GM23338 (cell line): Measurements from ENCODE around the gene KRTAP9-6. TPM values are rescaled to one million over a fixed set of nuclear protein-coding genes. Genes with fewer than 3 reads are reported as not detected.

Experiments
- ATAC-seq: fragments of 200-7000 bp; cut with Tn5 transposase; 3 replicates; pipeline ENCODE4 v1.9.1; 2020
- DNase-seq: peaks from one replicate; pipeline ENCODE4 v3.0.0-alpha.2; 2015; ENCODE audit warnings: low spot score
- H2AFZ ChIP-seq: fragments of 200-600 bp; sonication (generic); 2 replicates; pipeline ENCODE4 v1.8.0; 2016; ENCODE audit warnings: antibody characterized with exemption, mild to moderate bottlenecking, moderate library complexity
- H3F3A ChIP-seq: fragments of 200-600 bp; sonication (generic); replicated peaks from 2 replicates; pipeline ENCODE4 v1.8.0; 2017; ENCODE audit warnings: antibody characterized with exemption, mixed run types, low read depth
- H3K27ac ChIP-seq: fragments of 200-600 bp; sonication (generic); 2 replicates; pipeline ENCODE4 v1.6.1; 2016; ENCODE audit warnings: low read depth
- H3K27me3 ChIP-seq: fragments of 200-600 bp; sonication (generic); 2 replicates; pipeline ENCODE4 v1.8.0; 2016; ENCODE audit warnings: mild to moderate bottlenecking, mixed run types, moderate library complexity; ENCODE audit not compliant: insufficient read depth
- H3K36me3 ChIP-seq: fragments of 200-600 bp; sonication (generic); 2 replicates; pipeline ENCODE4 v1.8.0; 2016; ENCODE audit warnings: mild to moderate bottlenecking; ENCODE audit not compliant: insufficient read depth
- H3K4me1 ChIP-seq: fragments of 200-600 bp; sonication (generic); 2 replicates; pipeline ENCODE4 v1.8.0; 2016; ENCODE audit warnings: mild to moderate bottlenecking, moderate library complexity; ENCODE audit not compliant: insufficient read depth
- H3K4me2 ChIP-seq: fragments of 200-600 bp; sonication (generic); 2 replicates; pipeline ENCODE4 v1.7.1; 2017; ENCODE audit warnings: mixed run types
- H3K4me3 ChIP-seq: fragments of 200-600 bp; sonication (generic); 2 replicates; pipeline ENCODE4 v1.6.1; 2016; ENCODE audit warnings: mixed run types
- H3K79me2 ChIP-seq: fragments of 200-600 bp; sonication (generic); replicated peaks from 2 replicates; pipeline ENCODE4 v1.8.0; 2017; ENCODE audit warnings: mild to moderate bottlenecking; ENCODE audit not compliant: insufficient read depth
- H3K9me2 ChIP-seq: fragments of 200-600 bp; sonication (generic); 2 replicates; pipeline ENCODE4 v1.8.0; 2017; ENCODE audit not compliant: insufficient read depth
- H4K20me1 ChIP-seq: fragments of 200-600 bp; sonication (generic); replicated peaks from 2 replicates; pipeline ENCODE4 v1.8.0; 2017; ENCODE audit warnings: mild to moderate bottlenecking; ENCODE audit not compliant: insufficient read depth
- H3K27ac Mint-ChIP-seq: 2 replicates; pipeline ENCODE4 v1.8.0; 2020; ENCODE audit warnings: inconsistent platforms, mild to moderate bottlenecking, moderate library complexity, mixed read lengths
- H3K27me3 Mint-ChIP-seq: 3 replicates; pipeline ENCODE4 v1.8.0; 2022; ENCODE audit warnings: low read depth, mild to moderate bottlenecking, moderate library complexity, mixed read lengths, inconsistent platforms; ENCODE audit not compliant: insufficient read depth, poor library complexity
- H3K36me3 Mint-ChIP-seq: 3 replicates; pipeline ENCODE4 v1.8.0; 2021; ENCODE audit warnings: low read depth, mild to moderate bottlenecking, inconsistent platforms, moderate library complexity, mixed read lengths
- H3K4me1 Mint-ChIP-seq: 3 replicates; pipeline ENCODE4 v1.8.0; 2020; ENCODE audit warnings: mild to moderate bottlenecking, inconsistent platforms, mixed read lengths
- H3K4me3 Mint-ChIP-seq: 3 replicates; pipeline ENCODE4 v1.8.0; 2021; ENCODE audit warnings: moderate library complexity, mild to moderate bottlenecking, inconsistent platforms, mixed read lengths
- H3K9me3 Mint-ChIP-seq: 3 replicates; pipeline ENCODE4 v1.8.0; 2020; ENCODE audit warnings: moderate library complexity, mild to moderate bottlenecking, inconsistent platforms, mixed read lengths
- CREB1 ChIP-seq: fragments of 250-450 bp; sonication (Bioruptor Pico); IDR thresholded peaks from 2 replicates; pipeline ENCODE4 v1.5.0; 2020; ENCODE audit warnings: low read depth, mild to moderate bottlenecking, moderate library complexity
- CTCF ChIP-seq, 2 experiments: fragments of 200-600 bp in 1 of 2; sonication (generic) in 1 of 2; conservative IDR thresholded peaks; 2 replicates each; pipeline versions ENCODE4 v1.5.1 to v1.6.1; 2016 to 2017; ENCODE audit warnings: antibody characterized with exemption in 2 of 2, low read depth in 2 of 2, mild to moderate bottlenecking in 2 of 2, moderate library complexity in 1 of 2
- EZH2phosphoT487 ChIP-seq: fragments of 200-600 bp; sonication (generic); IDR thresholded peaks from one replicate; pipeline ENCODE4 v1.8.1; 2018; ENCODE audit warnings: antibody characterized with exemption; ENCODE audit not compliant: unreplicated experiment
- NANOG ChIP-seq: IDR thresholded peaks from 2 replicates; pipeline ENCODE4 v1.6.1; 2016; ENCODE audit warnings: antibody characterized with exemption, borderline replicate concordance
- ZNF114 ChIP-seq: fragments of 250-450 bp; sonication (Bioruptor Pico); IDR thresholded peaks from 2 replicates; pipeline ENCODE4 v1.5.0; 2020; ENCODE audit warnings: mild to moderate bottlenecking, moderate library complexity
- ZNF331 ChIP-seq: fragments of 250-450 bp; sonication (Bioruptor Pico); IDR thresholded peaks from 2 replicates; pipeline ENCODE4 v1.5.0; 2020; ENCODE audit warnings: low read depth, mild to moderate bottlenecking, moderate library complexity
- ZNF462 ChIP-seq: fragments of 250-450 bp; sonication (Bioruptor Pico); IDR thresholded peaks from 2 replicates; pipeline ENCODE4 v1.5.0; 2020; ENCODE audit warnings: mild to moderate bottlenecking, moderate library complexity
- polyA plus RNA-seq: library from polyadenylated mRNA; unstranded; fragments of >200 nt; fragmentation: Nextera tagmentation; extraction: Ambion mirVana; gene quantifications from 2 replicates; pipeline ENCODE4 v1.2.1, GENCODE V29; 2016
- total RNA-seq: library from RNA; depleted of rRNA; stranded (reverse); fragments of >200 nt; shearing (Covaris generic); gene quantifications from 2 replicates; pipeline ENCODE4 v1.2.3, GENCODE V29; 2014

KRTAP9-6 gene
- total and polyA plus RNA-seq, 2 experiments from 2014 or later = not detected

GRCh38 chr17:41302981-41303380 lies 37.8 kb downstream of the KRTAP9-6 start (continued):
- TF ChIP-seq CTCF (conservative IDR thresholded peaks at IDR 0.05; ENCODE audit: low read depth in 2 of 2) (no peak), CREB1 (CRISPR knock-in tag) (no peak)

GRCh38 chr17:41304091-41304490 lies 38.9 kb downstream of the KRTAP9-6 start:
- no peak overlapping the region for H3K27ac ChIP-seq
- TF ChIP-seq ZNF462 (CRISPR knock-in tag) (no peak), ZNF331 (CRISPR knock-in tag) (no peak), ZNF114 (CRISPR knock-in tag) (no peak), NANOG (no peak), EZH2phosphoT487 (no peak)
- no peaks in the 10 kb centered on the region for H3F3A ChIP-seq
- H4K20me1 ChIP-seq = no peaks in the 10 kb centered on the region
- Mint-ChIP-seq H3K4me1 (no peaks in the 10 kb centered on the region; the same call in 2 of the 3 replicates), H3K27me3 (peaks cover 6% of the 10 kb centered on the region), H3K36me3 (no peaks in the 10 kb centered on the region), H3K4me3 (no peak overlapping the region), H3K27ac (no peak overlapping the region), H3K9me3 (no peaks in the 10 kb centered on the region; the same call in 2 of the 3 replicates)
- no peaks in the 10 kb centered on the region for H3K9me2 ChIP-seq
- H3K79me2 ChIP-seq = no peaks in the 10 kb centered on the region
- H3K4me2 ChIP-seq = no peak overlapping the region
- no peaks in the 10 kb centered on the region for H3K4me1 ChIP-seq
- no peak overlapping the region for H2AFZ ChIP-seq
- H3K36me3 ChIP-seq = no peaks in the 10 kb centered on the region; the same call in 1 of the 2 replicates
- DNase-seq (no peak), ATAC-seq (no peak)
- no peaks in the 10 kb centered on the region for H3K27me3 ChIP-seq
- no peak overlapping the region for H3K4me3 ChIP-seq
